A673 (cell line): Measurements from ENCODE around the gene ZMYND8. TPM values are rescaled to one million over a fixed set of nuclear protein-coding genes. Genes with fewer than 3 reads are reported as not detected.

Source experiments
- BruUV-seq: library from RNA; stranded (reverse); fragments of 400-500 nt; replicated peaks from 2 replicates; lab custom pipeline; 2021; lab: Mats Ljungman, UMichigan
- CTCF ChIA-PET: fragments of 300-600 bp; sonication (Branson Sonifier 250); formaldehyde crosslinking; loops from one replicate; lab custom pipeline; 2022; ENCODE audit warnings: antibody characterized with exemption; lab: Charles Lee
- POLR2A ChIA-PET: fragments of 300-600 bp; sonication (Branson Sonifier 250); formaldehyde crosslinking; loops from one replicate; lab custom pipeline; 2022; ENCODE audit warnings: antibody characterized with exemption; ENCODE audit not compliant: low non-redundant PET; lab: Charles Lee
- DNase-seq: peaks from one replicate; pipeline ENCODE4 v3.0.0-alpha.2; 2015; ENCODE audit warnings: low spot score
- H3K27ac ChIP-seq: fragments of 200-600 bp; sonication (generic); 2 replicates; pipeline ENCODE4 v1.5.1; 2016; ENCODE audit warnings: mixed run types, low read depth, mild to moderate bottlenecking, mixed read lengths, antibody characterized with exemption, low read length; ENCODE audit not compliant: poor library complexity, severe bottlenecking
- H3K27me3 ChIP-seq: fragments of 200-600 bp; sonication (generic); replicated peaks from 2 replicates; pipeline ENCODE4 v1.6.1; 2017; ENCODE audit warnings: mixed run types, low read depth, mild to moderate bottlenecking, mixed read lengths, antibody characterized with exemption, low read length; ENCODE audit not compliant: insufficient read depth, poor library complexity
- H3K36me3 ChIP-seq: fragments of 200-600 bp; sonication (generic); 2 replicates; pipeline ENCODE4 v1.6.1; 2016; ENCODE audit warnings: mixed run types, mild to moderate bottlenecking, mixed read lengths, antibody characterized with exemption, low read length; ENCODE audit not compliant: insufficient read depth, poor library complexity, severe bottlenecking
- H3K4me1 ChIP-seq: fragments of 200-600 bp; sonication (generic); 2 replicates; pipeline ENCODE4 v1.6.1; 2017; ENCODE audit warnings: mixed run types, mild to moderate bottlenecking, mixed read lengths, antibody characterized with exemption, low read length; ENCODE audit not compliant: insufficient read depth, poor library complexity, severe bottlenecking
- H3K4me3 ChIP-seq: fragments of 200-600 bp; sonication (generic); 2 replicates; pipeline ENCODE4 v1.5.1; 2016; ENCODE audit warnings: low read depth, mixed run types, mild to moderate bottlenecking, mixed read lengths, low read length; ENCODE audit not compliant: poor library complexity, severe bottlenecking
- H3K9me3 ChIP-seq: fragments of 200-600 bp; sonication (generic); 2 replicates; pipeline ENCODE4 v1.6.1; 2016; ENCODE audit warnings: mixed run types, low read depth, mild to moderate bottlenecking, mixed read lengths, antibody characterized with exemption, low read length; ENCODE audit not compliant: poor library complexity, severe bottlenecking
- CTCF ChIP-seq: fragments of 300-800, 200-600 bp; sonication (generic); conservative IDR thresholded peaks from 2 replicates; pipeline ENCODE4 v1.5.1; 2017; ENCODE audit warnings: low read depth, mild to moderate bottlenecking, antibody characterized with exemption, low read length, moderate library complexity, mixed read lengths
- EZH2 ChIP-seq: fragments of 200-600 bp; sonication (generic); IDR thresholded peaks from 2 replicates; pipeline ENCODE4 v1.6.1; 2017; ENCODE audit warnings: borderline replicate concordance, low read depth, mild to moderate bottlenecking, mixed read lengths, antibody characterized with exemption, low read length; ENCODE audit not compliant: poor library complexity, severe bottlenecking
- intact Hi-C: fragments of 100-400 bp; cut with micrococcal nuclease; formaldehyde crosslinking; loops from one replicate; pipeline ENCODE4 v1.10.0; 2022; ENCODE audit not compliant: unreplicated experiment
- total RNA-seq: library from RNA; stranded (reverse); gene quantifications from 2 replicates; pipeline ENCODE4 v1.2.3, GENCODE V29; 2021

ZMYND8 gene
- total RNA-seq, 1 experiment from 2014 or later, result 31.3 TPM

- ChIA-PET CTCF (no interaction called here), POLR2A (no interaction called here)
- Histone ChIP-seq H3K4me3 (no peak overlapping the region), H3K27me3 (no peaks in the 10 kb centered on the region), H3K4me1 (no peaks in the 10 kb centered on the region), H3K27ac (no peak overlapping the region), H3K9me3 (no peaks in the 10 kb centered on the region), H3K36me3 (peaks cover 32% of the 10 kb centered on the region)
- TF ChIP-seq CTCF, result no peak
- no peak for TF ChIP-seq EZH2
- BruUV-seq, result no TSS peak
- intact Hi-C loops, result no loop called here
- DNase-seq, result no peak
These were observed 125.7 kb downstream of the ZMYND8 start for GRCh38 chr20:47230811-47231256.

- POLR2A ChIA-PET, result no interaction called here
- no peak for DNase-seq
These were observed 127.8 kb downstream of the ZMYND8 start for GRCh38 chr20:47228654-47229053.

GRCh38 chr20:47227576-47227975 lies 128.9 kb downstream of the ZMYND8 start:
- Histone ChIP-seq H3K4me3 (no peak overlapping the region), H3K27me3 (no peaks in the 10 kb centered on the region), H3K27ac (no peak overlapping the region), H3K4me1 (no peaks in the 10 kb centered on the region), H3K36me3 (peaks cover 38% of the 10 kb centered on the region), H3K9me3 (no peaks in the 10 kb centered on the region)
- no peak for DNase-seq
- ChIA-PET CTCF (no interaction called here), POLR2A (no interaction called here)
- intact Hi-C loops, result no loop called here
- BruUV-seq, result no TSS peak
- TF ChIP-seq EZH2 (no peak), CTCF (no peak)

More at GRCh38 chr20:47228654-47229053, 127.8 kb downstream of the ZMYND8 start:
- no peak for TF ChIP-seq EZH2
- TF ChIP-seq CTCF, result no peak
- H3K9me3 ChIP-seq, result no peaks in the 10 kb centered on the region
- H3K27me3 ChIP-seq, result no peaks in the 10 kb centered on the region
- no TSS peak for BruUV-seq
- CTCF ChIA-PET, result interaction anchor here (0.7 kb wide), 1 partner anchor 396 kb away, joined by 5 read pairs; no protein-coding TSS in a partner anchor
- H3K4me1 ChIP-seq, result no peaks in the 10 kb centered on the region
- no peak overlapping the region for H3K27ac ChIP-seq
- H3K36me3 ChIP-seq, result peaks cover 38% of the 10 kb centered on the region
- intact Hi-C loops, result no loop called here
- no peak overlapping the region for H3K4me3 ChIP-seq
